ENCODE data around the gene MPZL1.

MPZL1 gene

DNA sequence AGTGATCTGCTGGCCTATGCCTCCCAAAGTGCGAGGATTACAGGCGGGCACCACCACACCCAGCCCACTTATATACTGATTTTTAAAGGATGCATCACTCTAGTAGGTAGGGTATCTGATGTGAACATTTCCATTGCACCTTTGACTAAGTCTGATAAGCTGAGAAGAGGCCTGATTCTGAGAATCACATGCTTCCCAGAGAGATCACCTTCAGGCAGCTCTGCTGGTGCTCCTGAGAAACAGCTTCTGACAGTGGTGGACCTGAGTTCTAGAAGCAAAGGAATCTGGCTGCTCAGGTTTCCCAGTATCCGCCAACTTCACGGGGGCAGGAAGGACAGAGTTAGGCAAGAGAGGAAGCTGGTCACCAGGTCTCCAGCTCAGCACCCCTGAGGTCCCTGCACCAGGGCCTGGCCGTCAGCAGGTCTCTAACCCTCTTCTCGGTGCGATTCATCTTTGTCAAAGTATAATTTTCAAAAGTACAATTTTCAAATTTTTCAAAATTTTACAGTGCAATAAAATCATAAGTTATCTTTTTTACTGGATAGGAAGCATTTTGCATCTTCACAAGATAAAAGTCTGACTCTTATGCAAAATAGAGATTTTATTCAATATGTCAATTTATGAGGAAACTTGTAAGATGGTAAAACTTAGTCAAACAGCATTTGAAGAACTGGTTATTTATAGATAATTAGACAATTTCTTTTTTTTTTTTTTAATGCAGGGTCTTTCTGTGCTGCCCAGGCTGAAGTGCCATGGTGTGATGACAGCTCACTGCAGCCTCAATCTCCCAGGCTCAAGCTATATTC lies 25.8 kb upstream of the MPZL1 start:
- no peak for DNase-seq

DNA sequence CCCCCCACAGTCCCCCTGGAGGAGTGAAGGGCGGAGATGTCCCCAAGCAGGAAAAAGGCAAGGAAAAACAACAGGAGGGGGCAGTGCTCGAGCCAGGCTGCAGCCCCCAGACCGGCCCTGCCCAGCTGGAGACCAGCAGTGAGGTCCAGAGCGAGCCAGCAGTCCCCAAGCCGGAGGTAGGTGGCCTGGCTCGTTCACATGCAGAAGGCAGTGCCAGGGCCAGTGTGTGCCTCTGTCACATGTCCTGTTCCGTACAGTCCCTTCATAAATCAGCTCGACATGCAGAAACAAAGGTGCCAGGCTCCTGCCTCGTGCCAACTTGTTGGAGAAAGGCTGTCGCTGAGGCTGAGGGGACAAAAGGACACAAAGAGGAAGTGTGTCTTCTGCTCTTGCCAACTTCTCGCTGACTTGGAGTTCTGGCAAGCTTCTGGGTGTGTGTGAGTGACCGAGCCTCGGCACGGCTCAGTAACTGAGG lies 24.1 kb upstream of the MPZL1 start:
- no peak for DNase-seq

DNA sequence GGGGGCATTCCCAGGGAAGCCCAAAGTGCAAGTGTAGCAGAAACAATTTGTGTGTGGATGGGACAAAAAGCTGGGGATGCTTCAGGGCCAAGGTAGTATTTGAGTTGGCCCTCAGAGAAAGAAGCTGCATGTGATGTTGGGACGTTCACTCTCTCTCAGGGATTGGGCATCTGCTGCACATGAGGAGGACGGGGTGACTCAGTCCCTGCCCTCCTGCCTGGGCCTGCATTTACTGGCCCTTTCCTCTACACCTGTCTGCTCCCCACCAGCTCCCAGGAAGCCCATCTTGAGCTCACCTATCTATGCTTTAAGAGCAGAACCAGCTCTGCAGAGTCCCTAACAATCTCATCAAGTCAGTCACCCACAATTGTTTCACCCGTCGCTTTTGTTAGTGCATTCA lies 23.5 kb upstream of the MPZL1 start:
- no peak for DNase-seq

DNA sequence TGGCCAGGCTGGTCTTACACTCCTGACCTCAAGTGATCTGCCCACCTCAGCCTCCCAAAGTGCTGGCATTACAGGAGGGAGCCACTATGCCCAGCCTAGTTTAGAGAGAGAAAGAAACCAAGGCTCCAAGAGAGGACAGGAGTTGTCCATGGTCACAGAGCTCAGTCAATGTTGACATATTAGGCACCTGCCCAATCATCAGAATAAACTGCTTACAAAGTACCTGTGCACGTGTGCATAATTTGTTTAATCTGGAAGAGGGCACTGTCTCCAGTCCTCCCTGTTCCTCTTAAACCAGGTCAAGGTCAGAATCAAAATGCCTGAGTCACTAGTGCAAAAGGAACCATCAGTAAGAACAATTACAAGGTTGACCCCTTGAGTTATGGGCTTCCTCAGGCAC lies 20.3 kb upstream of the MPZL1 start:
- DNase-seq = no peak

DNA sequence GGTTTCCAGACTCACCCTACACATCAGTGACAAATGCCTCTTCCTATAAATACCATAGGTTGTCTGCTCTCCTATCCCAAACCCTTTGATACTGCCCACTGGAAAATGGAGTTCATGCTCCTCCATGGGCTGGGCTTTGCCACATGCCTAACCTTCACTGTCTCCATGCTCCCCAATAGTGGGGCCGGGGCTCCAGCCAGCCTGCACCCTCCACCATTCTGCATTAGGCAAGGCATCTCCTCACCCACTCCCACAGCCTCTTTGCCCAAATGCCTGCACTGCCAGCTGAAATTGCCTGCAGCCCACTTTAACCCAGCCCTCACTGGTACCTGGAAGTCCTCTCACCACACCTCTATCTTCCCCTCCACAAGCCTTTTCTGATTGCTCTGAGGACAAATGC lies 18.2 kb upstream of the MPZL1 start:
- DNase-seq = no peak

DNA sequence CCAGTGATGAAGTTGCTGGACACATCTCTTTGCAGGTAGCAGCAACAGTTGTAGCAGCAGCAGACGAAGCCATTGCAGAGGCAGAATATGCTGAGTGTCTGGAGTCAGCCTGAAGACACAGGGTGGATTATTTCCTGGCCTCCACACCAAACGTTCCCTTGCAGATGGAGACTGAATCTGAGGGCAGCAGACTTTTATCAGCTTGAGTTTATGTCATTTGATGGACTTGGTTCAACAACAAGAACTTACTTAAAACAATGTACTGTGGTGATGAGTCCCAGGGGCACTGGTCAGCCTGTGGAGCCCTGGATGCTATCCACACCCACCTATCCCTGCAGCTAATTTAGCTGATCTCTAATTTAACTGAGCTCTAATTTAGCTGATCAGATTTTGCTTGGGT lies 17.1 kb upstream of the MPZL1 start:
- no peak for DNase-seq

DNA sequence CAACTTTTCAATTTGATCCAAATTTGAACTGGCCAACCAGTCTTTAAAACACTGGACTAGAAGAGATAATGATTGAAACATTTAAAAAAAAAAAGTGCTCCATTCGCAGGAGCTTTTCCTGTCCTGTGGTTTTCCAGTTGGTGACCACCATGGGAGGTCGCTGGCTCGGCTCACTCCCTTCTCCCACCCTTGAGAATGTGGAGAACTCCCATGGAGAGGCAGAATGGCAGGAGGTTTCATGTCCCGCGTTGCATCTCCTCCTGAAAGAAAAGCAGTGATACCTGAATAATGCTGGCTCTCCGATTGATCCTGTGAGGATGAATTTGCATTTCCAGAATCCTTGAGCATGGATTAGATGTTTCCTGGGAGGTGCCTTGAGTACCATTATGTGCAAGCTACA lies 16.5 kb upstream of the MPZL1 start:
- no peak for DNase-seq

DNA sequence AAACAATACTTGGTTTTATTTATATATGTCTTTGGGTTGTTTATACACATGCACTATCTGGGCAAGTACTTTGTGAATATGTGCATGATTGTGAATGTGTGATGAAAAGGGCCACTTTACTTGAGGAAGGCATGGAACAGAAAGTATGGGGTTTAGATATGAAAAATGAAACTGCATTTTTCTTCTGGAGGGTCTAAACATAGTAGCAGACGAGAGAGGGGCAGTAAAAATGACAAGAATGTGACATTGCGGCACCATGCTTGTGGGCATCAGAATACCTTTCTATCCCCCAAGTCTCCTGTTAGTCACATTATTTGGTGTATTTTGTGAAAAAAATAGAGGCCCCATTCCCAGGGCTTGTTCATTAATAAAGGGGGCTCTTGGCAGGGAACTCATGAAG lies 15.4 kb upstream of the MPZL1 start:
- no peak for DNase-seq

DNA sequence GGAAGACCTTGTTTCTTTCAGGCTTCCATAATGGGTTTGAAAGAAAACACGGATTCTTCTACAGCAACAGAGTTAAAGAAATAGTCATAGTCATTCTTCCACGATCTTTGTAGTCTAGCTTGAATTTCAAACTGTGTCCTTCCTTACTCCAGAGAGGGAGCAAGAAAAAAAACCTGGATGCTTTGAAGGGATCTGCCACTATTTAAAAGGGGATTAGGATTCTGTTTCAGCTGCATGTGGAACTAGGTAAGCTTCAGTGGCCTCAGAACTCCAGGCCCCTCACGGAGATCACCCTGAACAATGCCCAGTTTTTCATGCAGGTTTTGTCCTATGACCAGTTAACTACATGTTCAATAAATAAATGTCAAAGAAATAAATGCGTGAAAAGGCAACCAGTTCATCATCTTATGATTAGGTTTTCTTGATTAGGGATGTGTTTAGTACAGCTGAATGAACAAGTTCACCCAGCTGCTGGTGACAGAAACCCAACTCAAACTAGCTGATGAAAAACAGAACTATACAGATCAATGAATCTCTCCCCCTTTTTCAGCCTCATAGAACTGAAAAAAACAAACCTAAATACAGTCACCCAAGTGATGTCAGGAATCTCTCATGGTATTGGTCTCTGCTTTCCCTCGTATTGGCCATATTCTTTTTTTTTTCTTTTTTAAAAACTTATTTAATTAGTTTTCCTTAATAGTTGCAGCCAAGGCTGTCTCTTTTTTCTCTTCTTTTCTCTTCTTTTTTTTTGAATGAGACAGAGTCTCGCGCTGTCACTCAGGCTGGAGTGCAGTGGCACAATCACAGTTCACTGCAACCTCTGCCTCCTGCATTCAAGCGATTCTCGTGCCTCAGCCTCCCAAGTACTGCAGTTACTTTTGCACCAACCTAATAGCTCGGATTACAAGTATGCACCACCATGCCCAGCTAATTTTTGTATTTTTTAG lies 14.6 kb upstream of the MPZL1 start:
- no peak for DNase-seq

DNA sequence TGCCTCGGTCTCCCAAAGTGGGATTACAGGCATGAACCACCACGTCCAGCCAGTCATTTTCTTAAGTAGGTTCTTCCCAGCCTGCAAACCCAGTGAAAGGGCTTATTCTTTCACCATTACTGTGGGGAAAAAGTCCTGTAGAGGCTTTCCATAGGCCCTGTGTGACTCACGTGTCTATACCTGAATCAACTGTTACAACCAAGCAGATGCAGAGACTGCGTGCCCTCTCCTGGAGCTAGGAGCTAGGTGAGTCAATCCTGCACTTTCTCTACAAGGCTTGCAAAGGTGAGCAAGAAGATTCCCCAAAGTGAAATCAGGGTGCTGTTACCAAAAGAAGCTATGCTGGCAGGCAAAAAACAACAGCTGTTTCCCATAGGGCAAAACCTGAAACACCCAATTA lies 13.8 kb upstream of the MPZL1 start:
- no peak for DNase-seq

DNA sequence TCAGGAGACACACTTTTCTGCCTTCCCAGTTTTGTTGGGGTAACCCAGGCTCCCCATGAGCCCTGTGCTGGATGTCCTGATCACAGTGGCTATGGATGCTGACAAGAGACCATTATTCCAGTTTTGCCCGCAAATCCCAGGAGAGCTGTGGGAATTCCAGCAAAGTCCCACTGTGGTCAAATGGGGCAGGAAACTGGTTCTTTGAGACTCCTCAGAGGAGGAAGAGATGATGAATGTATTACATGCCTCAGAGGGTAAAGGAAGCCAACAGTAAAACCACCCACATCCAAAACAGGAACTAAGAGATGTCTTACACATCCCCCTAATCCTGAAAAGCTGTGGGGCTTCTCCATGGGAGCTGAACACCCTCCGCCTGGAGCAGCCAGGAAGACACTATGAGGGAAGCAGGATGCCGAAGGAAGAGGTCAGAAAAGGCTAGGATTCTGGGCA lies 12.8 kb upstream of the MPZL1 start:
- no peak for DNase-seq

DNA sequence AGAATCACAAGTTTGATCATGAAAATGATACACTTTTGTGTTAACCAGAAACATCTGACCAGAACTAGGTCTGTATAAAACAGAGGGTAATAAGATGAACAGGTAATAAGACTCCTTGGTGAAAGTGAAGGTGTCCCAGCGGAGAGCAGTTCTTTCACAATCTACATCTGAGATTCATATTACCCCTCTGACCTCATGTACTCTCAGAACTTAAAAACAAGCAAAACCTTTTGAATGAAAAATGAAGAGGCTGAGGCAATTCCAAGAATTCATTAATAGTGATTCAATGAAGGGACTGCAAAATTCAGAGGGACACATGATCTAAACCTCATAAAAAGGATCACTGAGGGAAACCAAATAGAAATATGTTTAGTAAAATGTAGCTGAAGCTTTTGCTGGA lies 10.9 kb upstream of the MPZL1 start:
- DNase-seq = no peak

DNA sequence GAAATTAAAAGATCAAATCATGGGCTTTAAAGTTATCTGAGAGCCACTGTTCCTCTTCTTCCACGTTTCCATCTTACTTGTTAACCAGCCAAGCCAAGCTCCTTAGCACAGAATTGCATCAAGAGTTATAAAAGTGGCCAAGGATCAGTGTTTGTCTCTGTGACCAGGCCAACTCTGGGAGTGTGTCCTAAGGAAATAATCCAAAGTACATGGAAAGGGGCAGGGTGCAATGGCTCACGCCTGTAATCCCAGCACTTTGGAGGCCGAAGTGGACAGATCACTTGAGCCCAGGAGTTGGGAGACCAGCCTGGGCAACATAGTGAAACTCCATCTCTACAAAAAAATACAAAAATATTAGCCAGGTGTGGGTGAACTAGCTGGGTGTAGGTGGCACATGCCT lies 10.0 kb upstream of the MPZL1 start:
- no peak for DNase-seq

DNA sequence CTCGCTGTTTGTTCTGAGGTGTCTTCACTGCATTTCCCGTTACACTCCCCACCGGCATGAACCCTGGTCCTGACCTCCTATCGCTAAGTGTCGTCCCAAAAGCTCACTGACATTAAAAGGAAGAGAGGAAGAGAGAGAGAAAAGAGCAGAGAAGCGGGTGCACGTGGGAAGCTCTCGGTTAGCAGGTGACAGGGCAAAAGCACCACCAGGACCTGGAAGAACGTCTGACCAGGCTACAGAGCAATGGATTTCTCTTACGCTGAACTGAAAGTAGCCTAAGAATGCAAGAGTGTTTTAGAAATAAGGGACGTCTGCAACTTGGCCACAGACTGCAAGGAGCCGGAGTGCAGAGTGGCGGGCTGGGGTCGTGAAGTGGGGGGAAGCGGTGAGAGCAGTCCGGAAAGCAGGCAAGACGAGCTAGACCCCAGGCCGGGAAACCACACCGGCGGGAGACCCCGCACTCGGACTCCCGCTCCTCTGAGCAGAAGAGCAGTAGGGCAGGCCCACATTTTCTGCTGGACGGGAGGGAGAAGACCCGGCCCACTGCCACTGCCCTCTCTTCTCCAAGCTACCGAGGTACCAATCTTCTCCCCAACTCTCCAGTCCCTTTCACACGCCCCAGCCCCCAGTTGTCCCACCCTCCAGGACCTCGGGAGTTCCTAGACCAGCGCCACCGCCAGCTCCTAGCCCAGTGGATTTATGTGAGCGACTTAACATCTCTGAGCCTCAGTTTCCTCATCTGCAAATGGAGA lies 8.3 kb upstream of the MPZL1 start:
- DNase-seq = peak; percentile 41

DNA sequence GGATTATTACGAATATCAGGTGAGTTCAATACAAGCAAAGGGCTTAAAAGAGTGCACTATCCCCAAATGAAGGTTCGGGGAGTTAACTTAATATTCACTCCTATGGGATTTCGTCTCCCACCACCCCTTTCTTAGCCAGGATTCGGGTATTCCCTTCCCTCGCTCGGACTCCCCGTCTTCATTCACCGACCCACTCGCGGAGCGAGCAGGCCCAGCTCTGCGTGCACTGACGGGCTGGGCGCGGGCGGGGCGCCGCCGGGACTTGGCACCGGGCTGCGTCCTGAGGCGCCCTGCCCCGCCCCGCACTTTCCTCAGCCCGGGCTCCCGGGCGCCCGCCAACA lies 7.7 kb upstream of the MPZL1 start:
- DNase-seq = peak; percentile 82

DNA sequence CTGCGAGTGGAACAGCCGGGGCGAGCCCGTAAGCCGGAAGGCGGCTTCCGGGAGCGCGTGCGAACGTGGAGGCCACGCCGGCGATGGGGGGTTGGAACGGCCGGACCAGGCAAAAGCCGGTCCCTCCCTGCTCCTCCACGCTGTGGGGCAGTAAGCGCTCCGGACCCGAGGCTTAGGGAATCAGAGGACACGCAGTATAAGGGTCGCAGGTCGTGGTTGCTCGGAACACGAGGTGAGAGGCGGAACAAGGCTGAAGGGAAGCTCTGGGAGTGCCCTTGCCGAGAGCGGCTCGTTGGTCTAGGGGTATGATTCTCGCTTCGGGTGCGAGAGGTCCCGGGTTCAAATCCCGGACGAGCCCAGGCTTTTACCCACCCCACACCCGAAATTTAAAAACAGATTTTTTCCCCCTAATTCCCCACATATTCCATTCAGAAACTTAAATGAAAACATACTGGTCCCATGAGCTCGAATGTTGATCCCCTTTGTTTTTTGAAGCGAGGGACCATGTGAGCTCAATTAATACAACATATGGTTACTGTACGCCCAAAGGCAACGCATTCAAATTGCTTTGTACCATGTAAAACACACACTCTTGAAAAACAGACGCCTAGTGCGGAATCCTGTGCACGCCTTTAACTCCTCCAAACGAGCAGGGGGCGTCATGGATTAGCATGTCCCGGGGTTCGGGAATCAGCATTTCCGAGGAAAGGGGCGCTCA lies 7.2 kb upstream of the MPZL1 start:
- peak; percentile 99 for DNase-seq

DNA sequence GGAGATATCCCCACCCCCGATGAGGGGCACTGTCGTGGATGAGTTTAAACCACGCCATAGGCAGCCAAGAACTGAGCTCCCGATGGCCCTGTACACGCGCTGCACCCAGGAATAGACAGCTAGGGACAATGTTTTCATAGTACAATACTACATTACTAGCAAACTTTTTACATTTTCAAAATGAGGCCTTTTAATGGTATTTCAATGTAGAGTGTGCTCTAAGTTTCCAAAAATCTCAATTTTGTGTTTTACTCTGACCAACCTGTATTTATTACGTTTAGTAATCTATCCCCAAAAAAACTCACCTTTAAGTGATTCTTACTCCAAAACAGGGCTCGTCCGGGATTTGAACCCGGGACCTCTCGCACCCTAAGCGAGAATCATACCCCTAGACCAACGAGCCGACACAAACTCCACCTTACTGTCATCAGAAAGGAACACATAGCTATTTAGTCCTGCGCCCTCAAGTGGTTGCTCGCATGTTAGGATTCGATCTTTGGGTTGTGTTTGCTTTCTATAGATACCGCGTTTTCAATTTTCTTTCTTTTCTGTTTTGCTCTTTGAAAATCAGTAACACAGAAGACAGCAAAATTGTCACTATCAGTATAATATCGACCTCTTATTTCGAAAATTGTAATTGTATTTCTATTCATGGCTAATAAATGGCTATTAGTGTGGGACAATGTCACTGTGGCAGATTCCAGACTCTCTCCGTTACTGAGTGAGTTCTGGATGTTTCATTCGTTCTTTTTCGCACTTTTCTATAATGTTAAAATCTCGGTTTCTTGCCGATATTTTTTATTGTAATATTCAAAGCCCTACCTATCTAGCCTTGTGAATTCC lies 6.4 kb upstream of the MPZL1 start:
- DNase-seq = peak; percentile 95

DNA sequence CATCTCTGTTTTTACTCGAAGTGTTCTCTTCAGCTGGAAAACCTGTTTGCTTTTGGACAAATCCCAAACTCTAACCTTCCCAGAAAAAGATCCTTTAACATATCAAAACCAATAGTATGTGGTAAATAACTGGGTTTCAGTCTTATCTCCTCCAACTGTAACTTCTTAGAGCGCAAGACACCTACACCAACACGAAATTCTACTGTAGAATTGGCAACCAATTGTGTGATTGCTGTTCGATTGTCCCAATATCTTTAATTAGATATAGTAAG lies 5.8 kb upstream of the MPZL1 start:
- DNase-seq = no peak

DNA sequence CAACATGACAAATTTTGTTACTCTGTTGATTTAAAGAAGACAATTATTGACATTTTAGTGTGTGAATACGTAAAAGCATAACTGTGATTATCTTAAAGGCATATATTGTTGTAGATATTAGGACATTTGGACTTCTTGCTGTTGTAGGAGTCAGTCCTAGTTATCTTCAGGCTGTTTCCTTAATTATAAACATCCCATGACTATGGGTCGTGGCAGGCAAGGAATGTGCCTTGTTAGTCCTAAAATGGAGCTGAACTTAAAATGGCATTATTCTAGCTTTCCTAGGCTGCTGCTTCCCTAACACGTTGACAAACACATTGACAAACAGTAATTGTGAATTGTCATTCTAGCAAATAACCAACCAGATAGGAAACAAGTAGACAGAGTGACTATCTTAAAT lies 4.4 kb upstream of the MPZL1 start:
- no peak for DNase-seq

DNA sequence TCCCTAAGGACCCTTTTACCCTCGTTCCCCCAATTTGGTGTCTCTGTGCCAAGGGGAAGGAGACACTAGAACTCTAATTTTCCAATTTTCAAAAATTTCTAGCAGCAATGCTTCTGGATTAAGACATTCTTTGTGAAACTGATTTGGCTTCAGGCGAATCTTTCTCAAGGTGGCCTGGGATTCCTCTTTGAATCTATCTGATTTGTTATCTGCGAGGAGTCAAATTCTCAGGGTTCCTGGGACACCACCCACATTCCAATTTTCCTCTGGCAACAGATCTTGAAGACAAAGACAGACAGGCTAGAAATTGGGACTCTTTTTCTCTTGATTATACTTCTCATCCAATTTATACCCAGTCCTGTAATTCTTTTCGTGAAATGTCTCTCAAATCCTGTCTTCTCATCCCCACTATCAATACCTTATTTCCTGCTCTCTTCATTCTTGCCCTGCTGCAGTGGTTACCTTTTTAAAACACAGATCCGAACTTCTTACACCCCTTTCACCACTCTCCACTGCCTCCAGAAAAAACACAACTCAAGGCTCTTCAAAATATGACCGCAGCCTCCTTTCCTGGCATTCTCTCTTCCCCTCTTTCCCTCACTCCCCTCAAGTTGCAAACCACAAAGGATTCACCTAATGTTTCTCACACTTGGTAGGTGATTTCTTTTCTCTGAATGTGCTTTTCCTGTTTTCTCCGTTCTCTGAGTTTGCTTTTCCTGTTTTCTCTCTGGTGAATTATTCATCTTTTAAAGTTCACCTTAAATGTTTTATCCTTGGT lies 2.7 kb upstream of the MPZL1 start:
- no peak for DNase-seq

Measured in stimulated activated CD8-positive, alpha-beta memory T cell treated with anti-CD3 and anti-CD28 coated beads, Interleukin-4, amount 100 ng/mL, for 48 hours (primary cell).